Neutrophil (primary cell): ENCODE results near the gene RFX3.

Experiments used
- H3K27ac ChIP-seq: fragments of 200-600 bp; sonication (generic); 2 replicates; pipeline ENCODE4 v1.5.1; 2016; ENCODE audit warnings: mild to moderate bottlenecking, moderate library complexity
- H3K27me3 ChIP-seq: fragments of 200-600 bp; sonication (generic); 2 replicates; pipeline ENCODE4 v1.6.0; 2016; ENCODE audit warnings: mild to moderate bottlenecking
- H3K36me3 ChIP-seq: fragments of 200-600 bp; sonication (generic); 2 replicates; pipeline ENCODE4 v1.5.1; 2017
- H3K4me1 ChIP-seq, 2 experiments: fragments of 200-600 bp in 1 of 2; sonication (generic) in 1 of 2; 1 replicate in 1 of 2; 2 replicates in 1 of 2; pipeline versions ENCODE4 v1.5.1 to v1.6.1; 2013 to 2016; ENCODE audit warnings: low read depth in 1 of 2, low read length in 1 of 2, mild to moderate bottlenecking in 1 of 2, moderate library complexity in 1 of 2; ENCODE audit not compliant: control insufficient read depth in 1 of 2, insufficient read depth in 1 of 2
- H3K4me3 ChIP-seq, 2 experiments: fragments of 200-600 bp in 1 of 2; sonication (generic) in 1 of 2; 1 replicate in 1 of 2; 2 replicates in 1 of 2; pipeline ENCODE4 v1.5.1; 2013 to 2016; ENCODE audit warnings: low read depth in 1 of 2, low read length in 1 of 2, mild to moderate bottlenecking in 1 of 2, moderate library complexity in 1 of 2
- H3K9me3 ChIP-seq: fragments of 200-600 bp; sonication (generic); 2 replicates; pipeline ENCODE4 v1.5.1; 2016
- TF ChIP-seq, protein P1 (sequence below): fragments of 200-600 bp; sonication (generic); IDR thresholded peaks from 2 replicates; pipeline ENCODE4 v1.5.1; 2016; ENCODE audit warnings: antibody characterized with exemption

Gene RFX3

DNA sequence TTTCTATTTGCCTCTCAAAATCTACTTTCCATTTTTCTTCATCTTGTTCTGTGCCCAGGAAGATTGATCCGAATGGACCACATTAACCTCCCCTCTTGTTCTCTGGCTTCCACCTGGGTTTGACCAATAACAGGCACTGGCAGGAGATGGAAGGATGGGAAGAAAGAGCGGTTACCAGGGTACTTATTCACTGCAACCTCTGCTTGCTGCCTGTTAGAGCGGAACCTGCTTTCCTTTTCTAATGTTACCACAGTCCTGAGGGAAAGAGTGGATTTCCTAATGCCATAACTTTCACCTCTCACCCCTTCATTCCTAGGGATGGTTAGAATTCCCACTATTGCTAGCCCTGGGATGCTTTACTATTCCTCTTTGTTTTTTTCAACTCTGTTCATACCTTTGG is 262.1 kb downstream of the RFX3 start:
- Histone ChIP-seq H3K27ac (no peak overlapping the region), H3K4me3 (no peak overlapping the region), H3K36me3 (peaks cover 7% of the 10 kb centered on the region), H3K4me1 (peaks cover 10 to 20% of the 10 kb centered on the region in 2 experiments), H3K9me3 (no peaks in the 10 kb centered on the region), H3K27me3 (no peaks in the 10 kb centered on the region)
- TF ChIP-seq, protein P1, sequence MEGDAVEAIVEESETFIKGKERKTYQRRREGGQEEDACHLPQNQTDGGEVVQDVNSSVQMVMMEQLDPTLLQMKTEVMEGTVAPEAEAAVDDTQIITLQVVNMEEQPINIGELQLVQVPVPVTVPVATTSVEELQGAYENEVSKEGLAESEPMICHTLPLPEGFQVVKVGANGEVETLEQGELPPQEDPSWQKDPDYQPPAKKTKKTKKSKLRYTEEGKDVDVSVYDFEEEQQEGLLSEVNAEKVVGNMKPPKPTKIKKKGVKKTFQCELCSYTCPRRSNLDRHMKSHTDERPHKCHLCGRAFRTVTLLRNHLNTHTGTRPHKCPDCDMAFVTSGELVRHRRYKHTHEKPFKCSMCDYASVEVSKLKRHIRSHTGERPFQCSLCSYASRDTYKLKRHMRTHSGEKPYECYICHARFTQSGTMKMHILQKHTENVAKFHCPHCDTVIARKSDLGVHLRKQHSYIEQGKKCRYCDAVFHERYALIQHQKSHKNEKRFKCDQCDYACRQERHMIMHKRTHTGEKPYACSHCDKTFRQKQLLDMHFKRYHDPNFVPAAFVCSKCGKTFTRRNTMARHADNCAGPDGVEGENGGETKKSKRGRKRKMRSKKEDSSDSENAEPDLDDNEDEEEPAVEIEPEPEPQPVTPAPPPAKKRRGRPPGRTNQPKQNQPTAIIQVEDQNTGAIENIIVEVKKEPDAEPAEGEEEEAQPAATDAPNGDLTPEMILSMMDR, result no peak

DNA sequence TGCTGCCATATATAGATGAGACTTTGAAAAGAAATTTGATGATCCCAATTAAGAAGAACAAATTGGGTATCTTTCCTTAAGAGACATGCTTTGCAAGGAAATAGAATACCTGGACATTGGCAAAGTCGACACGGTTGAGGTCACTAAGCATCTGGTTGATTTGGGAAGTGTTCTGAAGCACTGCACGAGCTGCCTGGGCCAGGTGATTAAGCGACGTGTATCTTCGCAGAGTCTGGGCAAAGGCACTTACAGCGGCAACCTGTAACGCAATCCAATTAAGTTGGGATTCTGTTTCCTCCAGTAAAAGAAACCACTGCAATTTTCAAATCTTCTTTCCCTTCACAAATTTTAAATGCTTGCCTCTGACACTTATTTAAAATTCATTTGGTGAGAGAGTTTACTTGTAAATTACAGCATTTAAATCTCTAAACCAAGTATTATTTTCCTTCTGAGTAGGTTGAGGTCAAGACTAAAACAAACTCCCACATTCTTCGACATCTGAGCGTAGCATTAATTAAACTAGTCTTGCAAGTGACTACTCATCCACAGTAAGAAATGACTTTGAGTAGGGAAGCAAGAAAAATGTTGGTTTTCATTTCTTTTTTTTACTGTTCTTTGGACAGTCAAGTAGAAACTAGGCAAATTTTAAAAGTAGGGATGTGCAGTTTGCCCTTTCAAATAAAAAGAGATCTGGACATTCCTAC is 262.8 kb downstream of the RFX3 start:
- Histone ChIP-seq H3K27ac (no peak overlapping the region), H3K9me3 (no peaks in the 10 kb centered on the region), H3K27me3 (no peaks in the 10 kb centered on the region), H3K36me3 (peaks cover 7% of the 10 kb centered on the region), H3K4me1 (peaks cover 14 to 20% of the 10 kb centered on the region in 2 experiments), H3K4me3 (no peak overlapping the region)
- TF ChIP-seq, protein P1, result no peak

DNA sequence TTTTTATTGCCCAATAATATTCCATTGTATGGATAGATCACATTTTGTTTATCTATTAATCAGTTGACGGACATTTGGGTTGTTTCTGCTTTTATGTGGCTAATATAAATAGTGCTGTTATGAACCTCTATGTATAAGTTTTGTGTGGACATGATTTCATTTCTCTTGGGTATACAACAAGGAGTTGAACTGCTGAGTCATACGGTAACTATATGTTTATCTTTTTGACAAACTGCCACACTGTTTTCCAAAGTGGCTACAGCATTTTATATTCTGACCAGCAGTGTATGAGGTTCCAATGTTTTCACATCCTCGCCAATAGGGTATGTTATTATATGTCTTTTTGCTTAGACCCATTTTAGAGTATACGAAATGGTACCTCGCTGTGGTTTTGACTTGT is 264.3 kb downstream of the RFX3 start:
- no peaks in the 10 kb centered on the region for H3K9me3 ChIP-seq
- H3K4me1 ChIP-seq, result peaks cover 29 to 35% of the 10 kb centered on the region in 2 experiments
- H3K27me3 ChIP-seq, result no peaks in the 10 kb centered on the region
- H3K27ac ChIP-seq, result no peak overlapping the region
- no peak overlapping the region for H3K4me3 ChIP-seq
- H3K36me3 ChIP-seq, result peaks cover 7% of the 10 kb centered on the region
- TF ChIP-seq, protein P1, result no peak

DNA sequence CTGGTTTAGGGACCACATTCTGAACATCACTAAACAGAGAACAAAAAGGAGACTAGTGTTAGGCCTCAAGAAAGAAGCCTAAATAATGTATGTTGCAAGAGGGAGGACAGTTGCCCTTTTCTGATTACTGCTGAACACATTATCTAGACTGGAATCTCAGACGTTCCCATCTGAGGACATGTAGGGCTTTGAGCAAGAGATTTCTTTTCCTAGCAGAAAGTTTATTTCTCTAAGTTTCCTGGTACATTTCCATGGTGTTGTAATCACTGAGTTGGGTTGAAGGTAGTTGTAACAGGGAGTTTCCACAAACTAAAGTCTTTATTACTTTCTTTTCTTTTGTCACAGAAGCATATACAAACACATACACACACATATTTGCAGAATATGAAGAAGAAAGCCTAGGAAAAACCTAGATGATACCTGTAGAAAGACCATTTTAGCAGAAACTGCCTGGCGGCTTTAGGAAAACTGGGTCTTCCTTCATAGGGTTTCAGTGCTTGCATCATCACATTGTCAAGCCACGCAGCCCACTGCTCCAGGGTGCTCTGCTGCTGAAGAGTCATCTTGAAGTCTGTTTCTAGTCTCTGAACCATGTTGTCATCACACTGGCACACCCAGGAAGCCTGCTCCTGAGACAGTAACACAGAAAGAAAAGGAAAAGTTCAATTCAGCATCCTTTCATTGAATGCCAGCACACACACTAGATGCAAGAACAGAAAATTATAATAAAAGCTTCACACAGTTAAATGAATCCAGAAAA is 269.1 kb downstream of the RFX3 start:
- Histone ChIP-seq H3K36me3 (peaks cover 14% of the 10 kb centered on the region), H3K27me3 (no peaks in the 10 kb centered on the region), H3K4me3 (no peak overlapping the region), H3K9me3 (no peaks in the 10 kb centered on the region), H3K27ac (peak overlapping the region; percentile 43), H3K4me1 (peaks cover 17 to 20% of the 10 kb centered on the region in 2 experiments)
- TF ChIP-seq, protein P1, result no peak

DNA sequence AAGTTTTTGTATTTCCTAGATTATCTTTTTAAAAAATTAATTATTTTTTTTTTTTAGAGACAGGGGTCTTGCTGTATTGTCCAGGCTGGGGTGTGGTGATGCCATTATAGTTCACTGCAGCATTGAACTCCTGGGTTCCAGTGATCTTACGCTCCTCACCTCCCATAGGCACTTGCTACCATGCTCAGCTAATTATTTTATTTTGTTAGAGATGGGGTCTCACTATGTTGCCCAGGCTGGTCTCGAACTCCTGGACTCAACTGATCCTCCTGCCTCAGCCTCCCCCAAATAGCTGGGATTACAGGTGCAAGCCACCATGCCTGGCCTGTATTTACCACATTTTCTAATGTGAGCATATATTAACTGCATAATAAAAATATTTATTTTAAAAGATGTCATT is 274.5 kb downstream of the RFX3 start:
- H3K27ac ChIP-seq, result no peak overlapping the region
- peaks cover 14% of the 10 kb centered on the region for H3K36me3 ChIP-seq
- H3K9me3 ChIP-seq, result no peaks in the 10 kb centered on the region
- H3K4me1 ChIP-seq, result no peaks in the 10 kb centered on the region
- no peaks in the 10 kb centered on the region for H3K27me3 ChIP-seq
- TF ChIP-seq, protein P1, result no peak
- H3K4me3 ChIP-seq, result no peak overlapping the region
